SH-SY5Y (cell line): ENCODE results near the gene HOXA7.

ENCODE experiments used
- GATA2 ChIP-seq: IDR thresholded peaks from 2 replicates; pipeline ENCODE4 v1.6.1; 2011; ENCODE audit warnings: mild to moderate bottlenecking, low read depth, low read length
- GATA3 ChIP-seq: IDR thresholded peaks from 2 replicates; pipeline ENCODE4 v1.6.1; 2011; ENCODE audit warnings: low read depth, mild to moderate bottlenecking, low read length, moderate library complexity

GRCh38 chr7:27200761-27201579 lies 44.5 kb upstream of the HOXA7 start:
- TF ChIP-seq GATA3 (no peak), GATA2 (no peak)
